ENCODE data around the gene UGDH.
"Not testable (repeated sequence)": the region's sequence is repeated elsewhere in the genome, so short reads cannot be mapped to it uniquely, and the experiment has no call there.

Gene UGDH

GRCh38 chr4:39563346-39563847, 36.2 kb upstream of the UGDH start:
- H3K4me3 ChIP-seq (ENCODE audit: low read depth, low read length): no peak overlapping the region
- TF ChIP-seq, protein P1, sequence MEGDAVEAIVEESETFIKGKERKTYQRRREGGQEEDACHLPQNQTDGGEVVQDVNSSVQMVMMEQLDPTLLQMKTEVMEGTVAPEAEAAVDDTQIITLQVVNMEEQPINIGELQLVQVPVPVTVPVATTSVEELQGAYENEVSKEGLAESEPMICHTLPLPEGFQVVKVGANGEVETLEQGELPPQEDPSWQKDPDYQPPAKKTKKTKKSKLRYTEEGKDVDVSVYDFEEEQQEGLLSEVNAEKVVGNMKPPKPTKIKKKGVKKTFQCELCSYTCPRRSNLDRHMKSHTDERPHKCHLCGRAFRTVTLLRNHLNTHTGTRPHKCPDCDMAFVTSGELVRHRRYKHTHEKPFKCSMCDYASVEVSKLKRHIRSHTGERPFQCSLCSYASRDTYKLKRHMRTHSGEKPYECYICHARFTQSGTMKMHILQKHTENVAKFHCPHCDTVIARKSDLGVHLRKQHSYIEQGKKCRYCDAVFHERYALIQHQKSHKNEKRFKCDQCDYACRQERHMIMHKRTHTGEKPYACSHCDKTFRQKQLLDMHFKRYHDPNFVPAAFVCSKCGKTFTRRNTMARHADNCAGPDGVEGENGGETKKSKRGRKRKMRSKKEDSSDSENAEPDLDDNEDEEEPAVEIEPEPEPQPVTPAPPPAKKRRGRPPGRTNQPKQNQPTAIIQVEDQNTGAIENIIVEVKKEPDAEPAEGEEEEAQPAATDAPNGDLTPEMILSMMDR (IDR thresholded peaks at IDR 0.05; ENCODE audit: low read depth, low read length): no peak

GRCh38 chr4:39562792-39563191, 35.6 kb upstream of the UGDH start:
- no peak overlapping the region for H3K4me3 ChIP-seq (ENCODE audit: low read depth, low read length)
- TF ChIP-seq, protein P1 (IDR thresholded peaks at IDR 0.05; ENCODE audit: low read depth, low read length): no peak

GRCh38 chr4:39559626-39560025, 32.4 kb upstream of the UGDH start:
- H3K4me3 ChIP-seq (ENCODE audit: low read depth, low read length): no peak overlapping the region
- TF ChIP-seq, protein P1 (IDR thresholded peaks at IDR 0.05; ENCODE audit: low read depth, low read length): no peak

- no peak overlapping the region for H3K4me3 ChIP-seq (ENCODE audit: low read depth, low read length)
Measured at GRCh38 chr4:39555472-39555871, 28.2 kb upstream of the UGDH start.

GRCh38 chr4:39548425-39549067, 21.3 kb upstream of the UGDH start:
- TF ChIP-seq, protein P1 (IDR thresholded peaks at IDR 0.05; ENCODE audit: low read depth, low read length): no peak
- H3K4me3 ChIP-seq (ENCODE audit: low read depth, low read length): no peak overlapping the region

More at GRCh38 chr4:39555472-39555871, 28.2 kb upstream of the UGDH start:
- TF ChIP-seq, protein P1 (IDR thresholded peaks at IDR 0.05; ENCODE audit: low read depth, low read length): no peak

DNA sequence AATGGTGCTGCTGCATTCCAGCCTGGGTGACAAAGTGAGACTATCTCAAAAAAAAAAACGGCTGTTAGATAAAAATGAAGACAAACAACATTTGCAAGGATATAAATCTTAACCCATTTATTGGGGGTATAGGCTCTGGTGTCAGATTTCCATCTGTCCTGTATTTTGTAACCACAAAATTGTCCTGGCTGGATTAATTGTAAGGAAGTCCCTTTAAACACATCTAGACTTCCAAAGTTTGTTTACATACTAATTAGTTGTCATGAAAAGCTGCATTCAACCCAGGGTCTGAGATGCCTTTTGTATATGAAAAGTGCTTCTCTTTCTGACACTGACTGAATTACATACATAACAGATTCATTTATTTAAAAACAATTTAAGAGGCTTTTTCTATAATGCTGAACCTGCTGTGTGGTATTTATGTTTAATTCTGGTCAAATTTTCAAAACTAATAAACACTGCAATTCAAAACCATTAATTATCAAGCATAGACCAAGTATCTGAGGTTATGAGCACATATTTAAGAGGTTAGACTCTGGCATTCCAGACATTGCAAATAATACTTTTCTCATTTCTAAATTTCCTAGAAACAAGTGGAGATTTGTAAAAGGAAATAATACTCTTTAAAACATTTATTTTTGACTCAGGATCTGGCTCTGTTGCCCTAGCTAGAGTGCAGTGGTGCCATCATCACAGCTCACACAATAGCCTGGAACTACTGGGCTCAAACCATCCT, 17.5 kb upstream of the UGDH start:
- TF ChIP-seq, protein P1 (IDR thresholded peaks at IDR 0.05; ENCODE audit: low read depth, low read length): no peak
- H3K4me3 ChIP-seq (ENCODE audit: low read depth, low read length): no peak overlapping the region

DNA sequence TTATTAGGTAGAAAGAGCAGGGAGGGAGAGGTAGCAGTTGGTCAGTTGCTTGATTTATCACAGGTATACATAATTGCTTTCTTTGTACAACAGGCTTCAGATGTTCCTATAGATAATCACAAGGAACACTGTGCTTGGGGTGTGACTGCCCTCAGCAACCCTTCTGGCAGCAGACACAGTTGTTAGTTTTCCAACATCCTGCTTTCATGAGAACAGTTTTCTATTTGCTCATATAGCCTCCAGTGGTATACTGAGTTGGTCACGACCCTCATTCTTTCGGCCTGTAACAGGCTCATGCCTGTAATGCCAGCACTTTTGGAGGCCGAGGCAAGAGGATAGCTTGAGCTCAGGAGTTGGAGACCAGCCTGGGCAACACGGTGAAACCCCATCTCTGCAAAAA, 16.8 kb upstream of the UGDH start:
- H3K4me3 ChIP-seq (ENCODE audit: low read depth, low read length): not testable (repeated sequence)

All from WI38 (cell line).